Measurements from ENCODE around the gene GTF2A1.

The GTF2A1 gene

DNA sequence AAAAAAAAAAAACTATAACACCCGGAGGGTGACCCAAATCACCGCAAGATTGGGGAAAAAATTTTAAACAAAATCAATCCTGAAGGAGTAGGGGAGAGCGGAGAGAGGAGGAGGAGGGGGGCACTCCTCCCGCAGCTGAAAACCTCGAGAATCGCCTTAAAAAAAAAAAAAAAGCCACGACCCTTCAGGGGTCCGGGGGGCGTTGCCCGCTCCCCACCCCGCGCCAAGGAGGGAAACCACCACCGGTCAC lies 254 bp downstream of the GTF2A1 start:
- TF ChIP-seq, protein P1, sequence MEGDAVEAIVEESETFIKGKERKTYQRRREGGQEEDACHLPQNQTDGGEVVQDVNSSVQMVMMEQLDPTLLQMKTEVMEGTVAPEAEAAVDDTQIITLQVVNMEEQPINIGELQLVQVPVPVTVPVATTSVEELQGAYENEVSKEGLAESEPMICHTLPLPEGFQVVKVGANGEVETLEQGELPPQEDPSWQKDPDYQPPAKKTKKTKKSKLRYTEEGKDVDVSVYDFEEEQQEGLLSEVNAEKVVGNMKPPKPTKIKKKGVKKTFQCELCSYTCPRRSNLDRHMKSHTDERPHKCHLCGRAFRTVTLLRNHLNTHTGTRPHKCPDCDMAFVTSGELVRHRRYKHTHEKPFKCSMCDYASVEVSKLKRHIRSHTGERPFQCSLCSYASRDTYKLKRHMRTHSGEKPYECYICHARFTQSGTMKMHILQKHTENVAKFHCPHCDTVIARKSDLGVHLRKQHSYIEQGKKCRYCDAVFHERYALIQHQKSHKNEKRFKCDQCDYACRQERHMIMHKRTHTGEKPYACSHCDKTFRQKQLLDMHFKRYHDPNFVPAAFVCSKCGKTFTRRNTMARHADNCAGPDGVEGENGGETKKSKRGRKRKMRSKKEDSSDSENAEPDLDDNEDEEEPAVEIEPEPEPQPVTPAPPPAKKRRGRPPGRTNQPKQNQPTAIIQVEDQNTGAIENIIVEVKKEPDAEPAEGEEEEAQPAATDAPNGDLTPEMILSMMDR (conservative IDR thresholded peaks at IDR 0.05; ENCODE audit: control insufficient read depth, insufficient read depth, low read depth, low read length): no peak
- no peak for DNase-seq (ENCODE audit: low read depth)
- peak overlapping the region; percentile 85 for H3K4me3 ChIP-seq (ENCODE audit: control insufficient read depth, low read depth, low read length)

DNA sequence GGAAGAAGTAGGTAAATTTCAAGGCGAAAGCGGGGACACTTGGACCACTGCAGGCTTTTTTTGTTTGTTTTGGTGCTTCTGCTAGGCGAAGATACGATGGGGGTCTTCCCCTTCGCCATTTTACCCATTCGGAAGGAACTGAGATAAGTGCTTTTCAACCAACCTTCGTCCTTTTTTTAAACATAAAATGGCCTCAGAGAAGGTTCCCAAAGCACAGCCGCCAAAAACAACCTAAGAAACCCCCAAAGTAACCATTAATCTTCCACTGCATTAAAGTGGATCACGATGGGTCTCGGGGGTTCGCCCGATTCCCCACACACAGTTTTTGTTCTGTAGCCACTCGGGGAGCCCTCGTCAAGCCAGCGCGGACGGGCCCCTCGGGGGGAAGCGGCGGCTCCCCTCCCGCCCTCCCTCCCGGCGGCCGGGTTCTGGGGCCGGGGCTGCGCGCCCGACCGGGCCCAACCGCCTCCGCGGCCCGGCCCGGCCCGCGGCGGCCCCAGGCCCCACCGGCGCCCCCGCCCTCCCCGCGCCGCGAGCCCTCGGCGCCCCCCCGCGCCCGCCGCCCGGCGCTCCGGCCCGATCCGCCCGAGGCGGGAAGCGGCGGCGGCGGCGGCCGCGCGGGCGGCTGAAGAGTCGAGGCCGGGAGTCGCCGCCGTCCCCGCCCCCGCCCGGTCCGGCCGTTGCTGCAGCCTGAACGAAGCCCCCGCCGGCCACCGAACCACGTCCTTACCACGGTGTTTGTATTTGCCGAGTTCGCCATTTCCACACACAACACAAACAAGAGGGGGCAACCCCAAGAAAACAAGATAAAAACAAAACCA lies 790 bp downstream of the GTF2A1 start:
- peak; percentile 16 for DNase-seq (ENCODE audit: low read depth)
- TF ChIP-seq, protein P1 (conservative IDR thresholded peaks at IDR 0.05; ENCODE audit: control insufficient read depth, insufficient read depth, low read depth, low read length): no peak
- H3K4me3 ChIP-seq (ENCODE audit: control insufficient read depth, low read depth, low read length): peak overlapping the region; percentile 94

DNA sequence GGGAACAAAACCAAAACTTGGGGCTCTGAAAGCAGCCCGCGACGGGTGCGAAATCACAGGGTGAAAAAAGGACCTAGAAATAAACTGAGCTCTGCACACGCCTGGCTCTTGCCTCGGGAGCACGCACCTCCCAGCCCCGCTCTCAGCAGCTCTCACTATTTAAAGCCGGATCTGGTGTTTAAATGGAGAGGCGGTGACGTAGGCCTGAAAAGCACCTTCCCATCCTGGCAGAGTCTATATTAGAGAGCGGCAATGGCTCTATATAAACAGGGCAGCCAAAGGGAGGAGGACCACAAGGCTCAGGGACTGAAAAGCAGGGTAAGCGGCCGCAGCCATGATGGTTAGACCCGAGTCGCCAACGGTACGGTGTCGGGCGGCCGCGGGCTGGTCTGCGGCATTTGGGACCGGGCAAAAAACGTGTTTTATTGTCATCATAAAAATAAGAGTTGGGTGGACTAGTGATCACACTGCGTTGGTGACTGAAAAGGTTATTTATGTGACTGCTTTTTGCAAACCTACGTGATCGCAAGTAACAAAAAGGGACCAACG lies 1.5 kb downstream of the GTF2A1 start:
- H3K4me3 ChIP-seq (ENCODE audit: control insufficient read depth, low read depth, low read length): peak overlapping the region; percentile 94
- peak; percentile 97 for DNase-seq (ENCODE audit: low read depth)

DNA sequence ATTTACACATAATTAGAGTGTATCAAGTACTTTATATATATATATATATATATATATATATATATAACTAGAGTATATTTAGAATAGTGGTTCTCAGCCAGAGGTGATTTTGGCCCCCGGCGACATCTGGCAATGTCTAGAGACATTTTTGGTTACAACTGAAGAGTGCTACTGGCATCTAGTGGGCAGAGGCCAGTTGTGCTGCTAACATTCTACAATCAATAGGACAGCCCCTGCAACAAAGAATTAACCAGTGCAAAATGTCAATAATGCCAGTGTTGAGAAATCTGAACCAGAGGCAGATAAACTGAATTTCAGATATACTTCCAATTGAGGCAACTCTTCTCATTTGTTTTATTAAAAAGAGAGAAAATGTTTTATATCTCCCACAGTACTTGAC lies 8.9 kb downstream of the GTF2A1 start:
- TF ChIP-seq, protein P1 (conservative IDR thresholded peaks at IDR 0.05; ENCODE audit: control insufficient read depth, insufficient read depth, low read depth, low read length): peak; percentile 46
- DNase-seq (ENCODE audit: low read depth): peak; percentile 41
- H3K4me3 ChIP-seq (ENCODE audit: control insufficient read depth, low read depth, low read length): no peak overlapping the region

More for the DNA sequence above, 1.5 kb downstream of the GTF2A1 start:
- TF ChIP-seq, protein P1 (conservative IDR thresholded peaks at IDR 0.05; ENCODE audit: control insufficient read depth, insufficient read depth, low read depth, low read length): no peak

GRCh38 chr14:81209167-81209836 lies 11.5 kb downstream of the GTF2A1 start:
- H3K4me3 ChIP-seq (ENCODE audit: control insufficient read depth, low read depth, low read length): no peak overlapping the region

GRCh38 chr14:81208489-81208888 lies 12.3 kb downstream of the GTF2A1 start:
- TF ChIP-seq, protein P1 (conservative IDR thresholded peaks at IDR 0.05; ENCODE audit: control insufficient read depth, insufficient read depth, low read depth, low read length): no peak
- no peak for DNase-seq (ENCODE audit: low read depth)
- no peak overlapping the region for H3K4me3 ChIP-seq (ENCODE audit: control insufficient read depth, low read depth, low read length)

More at GRCh38 chr14:81209167-81209836, 11.5 kb downstream of the GTF2A1 start:
- DNase-seq (ENCODE audit: low read depth): no peak
- TF ChIP-seq, protein P1 (conservative IDR thresholded peaks at IDR 0.05; ENCODE audit: control insufficient read depth, insufficient read depth, low read depth, low read length): no peak
